Subcutaneous adipose tissue (tissue), 4 donors: ENCODE data around the gene MUC13. TPM values are rescaled to one million over a fixed set of nuclear protein-coding genes. Genes with fewer than 3 reads are reported as not detected.

Source experiments
- total RNA-seq, 4 donors: library from RNA; depleted of rRNA; stranded (reverse); fragments of >200 nt; gene quantifications; one replicate each; pipeline ENCODE4 v1.1.0, GENCODE V29; 2016
- TF ChIP-seq, protein P1 (sequence below): fragments of 450-650 bp; IDR thresholded peaks from one replicate; pipeline ENCODE4 v1.5.1; 2016; ENCODE audit warnings: low read depth, mild to moderate bottlenecking, control low read depth, antibody characterized with exemption, moderate library complexity

MUC13 gene
- total RNA-seq, 4 donors from 2014 or later, result 1.7 TPM; not detected in 3

DNA sequence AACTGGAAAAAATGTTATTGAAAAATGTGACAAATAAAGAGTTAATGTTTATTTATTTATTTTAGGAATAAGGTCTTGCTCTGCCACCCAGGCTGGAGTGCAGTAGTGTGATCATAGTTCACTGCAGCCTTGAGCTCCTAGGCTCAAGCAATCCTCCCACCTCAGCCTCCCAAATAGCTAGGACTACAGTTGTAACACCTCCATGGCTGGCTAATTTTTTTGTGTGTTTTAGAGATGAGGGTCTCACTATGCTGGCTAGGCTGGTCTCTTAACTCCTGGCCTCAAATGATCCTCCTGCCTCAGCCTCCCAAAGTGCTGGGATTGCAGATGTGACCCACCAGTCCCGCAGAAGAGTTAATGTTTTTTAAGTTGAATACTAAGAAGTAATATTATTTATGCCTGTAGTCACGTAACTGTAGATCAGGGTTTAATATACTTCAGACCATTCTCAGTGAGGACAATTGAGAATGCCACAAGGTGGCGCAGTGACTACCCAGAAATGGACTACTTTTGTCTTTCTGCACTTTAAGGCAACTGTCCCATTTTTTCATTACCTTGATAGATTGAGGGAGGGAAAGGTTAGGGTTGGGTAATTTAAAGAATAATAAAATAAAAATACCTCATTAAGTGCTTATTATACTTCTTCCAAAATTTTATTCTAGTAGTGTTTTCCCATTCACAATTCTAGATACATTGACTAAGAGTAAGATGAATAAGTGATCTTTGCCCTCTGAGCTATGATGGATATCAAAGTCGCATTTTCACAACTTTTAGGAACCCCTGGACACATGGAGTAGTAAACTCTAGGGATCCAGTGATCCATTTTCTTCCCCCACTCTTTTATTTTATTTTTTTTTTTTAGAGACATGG lies 6.0 kb downstream of the MUC13 start:
- TF ChIP-seq, protein P1, sequence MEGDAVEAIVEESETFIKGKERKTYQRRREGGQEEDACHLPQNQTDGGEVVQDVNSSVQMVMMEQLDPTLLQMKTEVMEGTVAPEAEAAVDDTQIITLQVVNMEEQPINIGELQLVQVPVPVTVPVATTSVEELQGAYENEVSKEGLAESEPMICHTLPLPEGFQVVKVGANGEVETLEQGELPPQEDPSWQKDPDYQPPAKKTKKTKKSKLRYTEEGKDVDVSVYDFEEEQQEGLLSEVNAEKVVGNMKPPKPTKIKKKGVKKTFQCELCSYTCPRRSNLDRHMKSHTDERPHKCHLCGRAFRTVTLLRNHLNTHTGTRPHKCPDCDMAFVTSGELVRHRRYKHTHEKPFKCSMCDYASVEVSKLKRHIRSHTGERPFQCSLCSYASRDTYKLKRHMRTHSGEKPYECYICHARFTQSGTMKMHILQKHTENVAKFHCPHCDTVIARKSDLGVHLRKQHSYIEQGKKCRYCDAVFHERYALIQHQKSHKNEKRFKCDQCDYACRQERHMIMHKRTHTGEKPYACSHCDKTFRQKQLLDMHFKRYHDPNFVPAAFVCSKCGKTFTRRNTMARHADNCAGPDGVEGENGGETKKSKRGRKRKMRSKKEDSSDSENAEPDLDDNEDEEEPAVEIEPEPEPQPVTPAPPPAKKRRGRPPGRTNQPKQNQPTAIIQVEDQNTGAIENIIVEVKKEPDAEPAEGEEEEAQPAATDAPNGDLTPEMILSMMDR, result no peak

DNA sequence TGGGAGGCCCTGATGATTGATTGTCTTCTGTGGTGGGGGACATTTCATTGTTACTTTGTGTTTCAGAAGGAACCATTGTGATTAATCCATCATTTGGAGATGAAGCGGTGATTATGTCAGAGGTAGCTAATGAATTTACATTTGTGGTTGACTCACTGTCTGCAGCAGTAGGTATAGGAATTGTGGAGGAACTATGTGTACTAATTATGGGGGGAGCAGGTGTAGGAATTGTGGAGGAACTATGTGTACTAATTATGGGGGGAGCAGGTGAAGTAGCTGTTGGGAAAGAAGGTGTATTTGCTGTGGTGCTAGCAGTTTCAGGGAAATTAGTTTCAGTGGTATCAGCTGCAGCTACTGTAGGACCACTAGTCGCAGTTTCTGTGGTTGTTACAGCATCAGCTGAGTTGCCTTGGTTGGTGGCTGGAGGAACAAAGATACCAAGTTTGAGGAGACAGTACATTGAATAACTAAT lies 6.9 kb downstream of the MUC13 start:
- TF ChIP-seq, protein P1, result no peak

DNA sequence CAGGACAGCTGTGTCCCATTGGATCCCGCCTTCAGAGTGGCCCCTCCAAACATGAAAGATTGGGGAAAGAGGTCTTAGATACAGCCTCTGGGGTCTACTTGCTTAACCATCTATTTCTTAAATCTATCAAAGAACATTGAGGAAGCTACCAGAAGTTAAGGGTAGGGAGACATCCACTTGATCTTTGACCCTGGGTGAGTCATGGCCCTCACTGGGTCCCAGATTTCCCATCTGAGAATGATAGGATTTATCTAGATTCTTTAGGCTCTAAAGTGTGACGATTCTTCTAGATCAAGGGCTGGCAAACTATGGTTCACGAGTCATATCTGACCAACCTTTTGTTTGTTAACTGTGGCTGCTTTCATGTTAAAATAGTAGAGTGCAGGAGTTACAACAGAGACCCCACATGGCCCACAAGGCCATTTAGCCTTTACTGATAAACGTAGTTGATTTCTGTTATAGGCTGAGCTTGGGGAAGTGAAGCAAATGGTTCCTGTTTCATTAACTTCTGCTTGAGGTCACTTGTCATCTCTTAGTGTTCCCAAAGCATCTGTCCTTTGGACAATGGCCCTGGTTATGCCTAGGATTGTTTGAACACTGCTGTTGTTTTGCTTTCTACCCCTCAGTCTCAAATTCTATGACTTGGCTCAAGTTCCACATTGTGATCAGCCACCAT lies 8.0 kb downstream of the MUC13 start:
- TF ChIP-seq, protein P1, result no peak

DNA sequence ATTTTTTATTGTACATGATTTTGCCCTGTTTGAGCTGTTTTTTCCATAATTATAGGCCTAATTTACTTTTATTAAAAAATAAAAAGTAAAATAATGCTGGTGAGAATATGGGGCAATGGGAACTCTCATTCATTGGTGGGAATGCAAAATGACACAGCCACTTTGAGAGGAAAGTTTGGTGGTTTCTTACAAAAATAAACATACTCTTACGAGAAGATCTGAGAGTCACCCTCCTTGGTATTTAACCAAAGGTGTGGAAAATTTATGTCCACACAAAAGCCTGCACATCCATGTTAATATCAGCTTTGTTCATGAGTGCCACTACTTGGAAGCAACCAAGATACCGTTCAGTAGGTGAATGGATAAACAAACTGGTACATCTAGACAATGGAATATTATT lies 9.8 kb downstream of the MUC13 start:
- TF ChIP-seq, protein P1, result no peak

DNA sequence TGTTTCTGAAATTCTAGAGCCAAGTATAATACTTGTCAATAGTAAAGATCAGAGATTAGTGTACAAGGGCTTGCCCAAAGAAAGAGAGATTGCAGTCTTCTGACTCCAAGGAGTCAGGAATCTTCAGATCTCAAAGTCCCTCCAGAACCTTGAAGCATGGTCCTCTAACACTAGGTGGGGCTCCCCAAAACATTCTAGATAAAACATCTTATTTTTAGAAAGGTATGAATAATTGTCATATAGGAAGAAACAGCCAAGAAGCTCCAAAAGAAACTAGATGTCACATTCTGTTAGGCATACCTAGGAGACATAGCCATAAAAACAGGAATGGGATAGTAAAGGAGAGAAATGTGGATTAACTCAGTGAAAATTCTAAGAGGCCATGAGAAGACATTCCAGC lies 10.7 kb downstream of the MUC13 start:
- TF ChIP-seq, protein P1, result no peak

DNA sequence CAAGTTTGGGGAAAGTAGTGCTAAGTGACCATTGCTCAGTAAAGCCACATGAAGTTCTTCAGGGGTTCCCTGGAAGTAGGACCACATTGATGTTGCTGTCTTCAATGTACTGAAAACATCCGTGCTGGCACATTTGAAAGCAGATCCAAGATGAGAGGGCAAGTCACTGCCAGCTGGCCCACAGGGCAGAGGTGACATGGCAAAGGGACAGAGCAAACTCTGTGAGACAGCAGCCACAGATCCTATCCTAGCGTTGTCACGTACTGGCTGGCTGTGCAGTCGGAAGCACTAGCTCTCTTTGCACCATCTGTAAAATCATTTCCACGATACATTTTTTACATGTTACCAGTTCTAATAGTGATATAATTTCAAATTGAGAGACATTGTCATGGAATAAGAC lies 13.8 kb downstream of the MUC13 start:
- TF ChIP-seq, protein P1, result no peak

DNA sequence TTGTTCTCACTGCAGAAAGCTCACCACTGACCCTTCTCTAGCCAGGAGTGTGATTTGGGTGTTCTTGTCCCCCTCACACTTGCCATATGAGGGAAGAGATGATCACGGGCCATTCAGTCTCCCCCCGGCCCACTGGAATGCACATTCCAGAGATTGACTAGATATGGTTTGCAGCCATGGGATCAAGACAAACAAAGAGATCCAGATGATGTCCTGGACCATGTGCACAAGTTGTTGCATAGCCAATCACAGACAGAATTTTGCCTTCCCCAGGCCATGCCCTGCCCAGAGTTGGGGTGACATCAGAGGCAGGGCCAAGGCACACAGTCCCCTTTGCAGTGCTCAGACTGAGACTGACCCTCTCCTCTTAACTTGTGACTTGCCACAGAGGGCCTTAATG lies 14.8 kb downstream of the MUC13 start:
- TF ChIP-seq, protein P1, result no peak
